Keratinocyte (primary cell): Measurements from ENCODE around the gene PPY. TPM values are rescaled to one million over a fixed set of nuclear protein-coding genes. Genes with fewer than 3 reads are reported as not detected.

ENCODE experiments used
- DNase-seq: peaks from one replicate; pipeline ENCODE4 v3.0.0-alpha.2; 2011; ENCODE audit warnings: low read depth, missing footprints, low spot score
- FAIRE-seq: peaks from 2 replicates; lab custom pipeline; 2011; peaks lifted over from hg19 to GRCh38; lab: Jason Lieb, UNC
- H2AFZ ChIP-seq: 2 replicates; pipeline ENCODE4 v1.6.0; 2012; ENCODE audit warnings: low read length, control low read depth, inconsistent platforms; ENCODE audit not compliant: control insufficient read depth
- H3K27ac ChIP-seq: 2 replicates; pipeline ENCODE4 v1.5.1; 2011; ENCODE audit warnings: low read length; ENCODE audit not compliant: control insufficient read depth, insufficient read depth
- H3K27me3 ChIP-seq: 3 replicates; pipeline ENCODE4 v1.6.0; 2011; ENCODE audit warnings: low read length; ENCODE audit not compliant: control insufficient read depth, insufficient read depth; ENCODE audit errors: extremely low read depth
- H3K36me3 ChIP-seq, 2 experiments: 2 replicates in 1 of 2; 3 replicates in 1 of 2; pipeline ENCODE4 v1.5.1; 2011; ENCODE audit warnings: low read length in 2 of 2, mild to moderate bottlenecking in 1 of 2; ENCODE audit not compliant: control insufficient read depth in 2 of 2, insufficient read depth in 2 of 2; ENCODE audit errors: extremely low read depth in 1 of 2
- H3K4me1 ChIP-seq: 3 replicates; pipeline ENCODE4 v1.5.1; 2011; ENCODE audit warnings: low read length; ENCODE audit not compliant: control insufficient read depth, insufficient read depth; ENCODE audit errors: extremely low read depth
- H3K4me2 ChIP-seq: 3 replicates; pipeline ENCODE4 v1.6.0; 2011; ENCODE audit warnings: low read depth, low read length; ENCODE audit not compliant: control insufficient read depth, insufficient read depth; ENCODE audit errors: extremely low read depth
- H3K4me3 ChIP-seq, 3 experiments: fragments of 200-600 bp in 1 of 3; sonication (generic) in 1 of 3; 2 replicates in 2 of 3; 3 replicates in 1 of 3; pipeline ENCODE4 v1.5.1; 2011 to 2016; ENCODE audit warnings: low read length in 3 of 3, mild to moderate bottlenecking in 3 of 3, control low read depth in 2 of 3, inconsistent platforms in 1 of 3, low read depth in 1 of 3, mixed read lengths in 1 of 3, mixed run types in 1 of 3, moderate library complexity in 1 of 3; ENCODE audit not compliant: control insufficient read depth in 2 of 3, insufficient read depth in 2 of 3; ENCODE audit errors: extremely low read depth in 1 of 3
- H3K79me2 ChIP-seq: 2 replicates; pipeline ENCODE4 v1.6.0; 2012; ENCODE audit warnings: low read length; ENCODE audit not compliant: control insufficient read depth, insufficient read depth
- H3K9ac ChIP-seq: 3 replicates; pipeline ENCODE4 v1.6.0; 2011; ENCODE audit warnings: low read length; ENCODE audit not compliant: control insufficient read depth, insufficient read depth; ENCODE audit errors: extremely low read depth
- H3K9me1 ChIP-seq: 3 replicates; pipeline ENCODE4 v1.6.0; 2011; ENCODE audit warnings: low read length; ENCODE audit not compliant: control insufficient read depth, insufficient read depth; ENCODE audit errors: extremely low read depth
- H3K9me3 ChIP-seq: 2 replicates; pipeline ENCODE4 v1.5.1; 2012; ENCODE audit warnings: low read depth, low read length; ENCODE audit not compliant: control insufficient read depth
- H4K20me1 ChIP-seq: 3 replicates; pipeline ENCODE4 v1.6.0; 2011; ENCODE audit warnings: low read length; ENCODE audit not compliant: control insufficient read depth, insufficient read depth; ENCODE audit errors: extremely low read depth
- EZH2 ChIP-seq: IDR thresholded peaks from one replicate; pipeline ENCODE4 v1.6.1; 2012; ENCODE audit warnings: inconsistent platforms, mild to moderate bottlenecking, low read length, moderate library complexity
- dilution Hi-C: fragments of 300-500 bp; cut with MboI; formaldehyde crosslinking; loops from one replicate; pipeline ENCODE4 v1.7.0; 2020; ENCODE audit warnings: low sequenced_read_pairs; ENCODE audit not compliant: extremely low pct_ligation_motif_present
- polyA plus RNA-seq, 5 experiments: library from polyadenylated mRNA; depleted of rRNA in 3 of 5; stranded (reverse) in 3 of 5; stranded (forward) in 1 of 5; unstranded in 1 of 5; fragments of >200 nt; gene quantifications; 1 replicate in 1 of 5; 2 replicates in 3 of 5; 3 replicates in 1 of 5; pipeline versions ENCODE4 v1.2.1 to v1.2.3, GENCODE V29; 2011 to 2012; ENCODE audit warnings: missing spikeins in 2 of 5, low read depth in 1 of 5, low replicate concordance in 1 of 5
- TF ChIP-seq, protein P1 (sequence below), 3 experiments: IDR thresholded peaks in 1 of 3; conservative IDR thresholded peaks in 1 of 3; optimal IDR thresholded peaks in 1 of 3; 2 replicates in 2 of 3; 3 replicates in 1 of 3; pipeline versions ENCODE3 to v1.5.1; 2011; ENCODE audit warnings: low read length in 3 of 3, mild to moderate bottlenecking in 3 of 3, moderate library complexity in 2 of 3, control low read depth in 1 of 3, inconsistent platforms in 1 of 3; ENCODE audit not compliant: insufficient read depth in 2 of 3; ENCODE audit errors: extremely low read depth in 1 of 3

The PPY gene
- polyA plus RNA-seq, 1 donor (not counting 4 experiments of a cell fraction or from before 2014, with no cell fraction given), result not detected

GRCh38 chr17:43949781-43950180 is 7.5 kb upstream of the PPY start:
- dilution Hi-C loops, result no loop called here
- no peaks in the 10 kb centered on the region for H3K79me2 ChIP-seq
- no peak overlapping the region for H3K9ac ChIP-seq
- DNase-seq (no peak), FAIRE-seq (no peak)
- H3K36me3 ChIP-seq, result no peaks in the 10 kb centered on the region
- H3K9me1 ChIP-seq, result no peaks in the 10 kb centered on the region
- H3K4me3 ChIP-seq, result no peak overlapping the region
- H3K27me3 ChIP-seq, result peaks cover 46% of the 10 kb centered on the region
- H2AFZ ChIP-seq, result no peak overlapping the region
- H3K4me2 ChIP-seq, result no peak overlapping the region
- TF ChIP-seq, protein P1, sequence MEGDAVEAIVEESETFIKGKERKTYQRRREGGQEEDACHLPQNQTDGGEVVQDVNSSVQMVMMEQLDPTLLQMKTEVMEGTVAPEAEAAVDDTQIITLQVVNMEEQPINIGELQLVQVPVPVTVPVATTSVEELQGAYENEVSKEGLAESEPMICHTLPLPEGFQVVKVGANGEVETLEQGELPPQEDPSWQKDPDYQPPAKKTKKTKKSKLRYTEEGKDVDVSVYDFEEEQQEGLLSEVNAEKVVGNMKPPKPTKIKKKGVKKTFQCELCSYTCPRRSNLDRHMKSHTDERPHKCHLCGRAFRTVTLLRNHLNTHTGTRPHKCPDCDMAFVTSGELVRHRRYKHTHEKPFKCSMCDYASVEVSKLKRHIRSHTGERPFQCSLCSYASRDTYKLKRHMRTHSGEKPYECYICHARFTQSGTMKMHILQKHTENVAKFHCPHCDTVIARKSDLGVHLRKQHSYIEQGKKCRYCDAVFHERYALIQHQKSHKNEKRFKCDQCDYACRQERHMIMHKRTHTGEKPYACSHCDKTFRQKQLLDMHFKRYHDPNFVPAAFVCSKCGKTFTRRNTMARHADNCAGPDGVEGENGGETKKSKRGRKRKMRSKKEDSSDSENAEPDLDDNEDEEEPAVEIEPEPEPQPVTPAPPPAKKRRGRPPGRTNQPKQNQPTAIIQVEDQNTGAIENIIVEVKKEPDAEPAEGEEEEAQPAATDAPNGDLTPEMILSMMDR (optimal IDR thresholded peaks at IDR 0.05 in 1 of 3, IDR thresholded peaks at IDR 0.05 in 1 of 3, conservative IDR thresholded peaks at IDR 0.05 in 1 of 3; ENCODE audit: extremely low read depth in 1 of 3, insufficient read depth in 2 of 3, low read length in 3 of 3), result peak in 1 of 3 experiments; percentile 24
- TF ChIP-seq EZH2, result no peak
- H3K9me3 ChIP-seq, result no peaks in the 10 kb centered on the region
- H3K4me1 ChIP-seq, result peaks cover 2% of the 10 kb centered on the region
- H4K20me1 ChIP-seq, result no peaks in the 10 kb centered on the region
- H3K27ac ChIP-seq, result no peak overlapping the region

- Histone ChIP-seq H3K9me1 (no peaks in the 10 kb centered on the region), H4K20me1 (no peaks in the 10 kb centered on the region), H3K79me2 (no peaks in the 10 kb centered on the region), H2AFZ (no peak overlapping the region), H3K9me3 (no peaks in the 10 kb centered on the region), H3K4me2 (no peak overlapping the region), H3K4me3 (no peak overlapping the region), H3K36me3 (no peaks in the 10 kb centered on the region), H3K27ac (no peak overlapping the region), H3K4me1 (peaks cover 10% of the 10 kb centered on the region), H3K9ac (no peak overlapping the region), H3K27me3 (peaks cover 18% of the 10 kb centered on the region)
- dilution Hi-C loops, result no loop called here
- FAIRE-seq (no peak), DNase-seq (no peak)
- no peak for TF ChIP-seq EZH2
Measured at GRCh38 chr17:43946781-43947180, 4.5 kb upstream of the PPY start.
